WI38 (cell line): ENCODE data around the gene GRB7.

Experiments
- H3K4me3 ChIP-seq: 2 replicates; pipeline ENCODE4 v1.5.1; 2011; ENCODE audit warnings: low read depth, mild to moderate bottlenecking, control low read depth, low read length
- TF ChIP-seq, protein P1 (sequence below): IDR thresholded peaks from 2 replicates; pipeline ENCODE4 v1.5.1; 2012; ENCODE audit warnings: low read depth, mild to moderate bottlenecking, control low read depth, low read length

Gene GRB7

GRCh38 chr17:39737760-39738567, at the start of gene GRB7:
GRB7 (plus strand) TSS chr17:39737938; CDS start chr17:39742302, 4,364 bp downstream.
- TF ChIP-seq, protein P1, sequence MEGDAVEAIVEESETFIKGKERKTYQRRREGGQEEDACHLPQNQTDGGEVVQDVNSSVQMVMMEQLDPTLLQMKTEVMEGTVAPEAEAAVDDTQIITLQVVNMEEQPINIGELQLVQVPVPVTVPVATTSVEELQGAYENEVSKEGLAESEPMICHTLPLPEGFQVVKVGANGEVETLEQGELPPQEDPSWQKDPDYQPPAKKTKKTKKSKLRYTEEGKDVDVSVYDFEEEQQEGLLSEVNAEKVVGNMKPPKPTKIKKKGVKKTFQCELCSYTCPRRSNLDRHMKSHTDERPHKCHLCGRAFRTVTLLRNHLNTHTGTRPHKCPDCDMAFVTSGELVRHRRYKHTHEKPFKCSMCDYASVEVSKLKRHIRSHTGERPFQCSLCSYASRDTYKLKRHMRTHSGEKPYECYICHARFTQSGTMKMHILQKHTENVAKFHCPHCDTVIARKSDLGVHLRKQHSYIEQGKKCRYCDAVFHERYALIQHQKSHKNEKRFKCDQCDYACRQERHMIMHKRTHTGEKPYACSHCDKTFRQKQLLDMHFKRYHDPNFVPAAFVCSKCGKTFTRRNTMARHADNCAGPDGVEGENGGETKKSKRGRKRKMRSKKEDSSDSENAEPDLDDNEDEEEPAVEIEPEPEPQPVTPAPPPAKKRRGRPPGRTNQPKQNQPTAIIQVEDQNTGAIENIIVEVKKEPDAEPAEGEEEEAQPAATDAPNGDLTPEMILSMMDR = no peak
- H3K4me3 ChIP-seq = no peak within 1 kb of the TSS

GRCh38 chr17:39688475-39688835, 49.3 kb upstream of the GRB7 start:
- TF ChIP-seq, protein P1 = no peak
- H3K4me3 ChIP-seq = peak overlapping the region; percentile 83

- peak overlapping the region; percentile 83 for H3K4me3 ChIP-seq
- TF ChIP-seq, protein P1 = no peak
Observed at GRCh38 chr17:39688945-39689344, 48.8 kb upstream of the GRB7 start.

DNA sequence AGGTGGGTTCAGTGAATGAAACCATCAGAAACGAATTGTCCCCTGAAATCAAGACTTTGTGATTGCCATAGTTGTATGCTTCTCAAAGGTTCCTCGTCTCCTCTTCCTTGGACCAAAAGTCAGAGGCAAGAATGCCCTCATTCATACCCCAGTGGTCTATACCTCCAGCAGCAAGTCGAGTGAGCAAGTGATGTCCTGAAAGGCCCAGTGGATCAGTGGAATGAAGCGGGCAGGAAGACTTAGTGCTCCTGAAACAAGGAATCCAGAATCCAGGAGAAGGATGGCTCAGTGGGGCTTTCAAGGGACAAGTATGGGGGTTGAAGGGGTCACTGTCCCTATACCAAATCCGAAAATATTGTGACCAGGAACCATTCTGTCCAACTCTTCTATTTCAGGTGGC, 43.1 kb upstream of the GRB7 start:
- TF ChIP-seq, protein P1 = no peak
- no peak overlapping the region for H3K4me3 ChIP-seq

GRCh38 chr17:39695089-39695474, 42.7 kb upstream of the GRB7 start:
- TF ChIP-seq, protein P1 = no peak
- no peak overlapping the region for H3K4me3 ChIP-seq

GRCh38 chr17:39696731-39697130, 41.0 kb upstream of the GRB7 start:
- no peak overlapping the region for H3K4me3 ChIP-seq
- TF ChIP-seq, protein P1 = no peak

GRCh38 chr17:39697961-39698360, 39.8 kb upstream of the GRB7 start:
- TF ChIP-seq, protein P1 = no peak

DNA sequence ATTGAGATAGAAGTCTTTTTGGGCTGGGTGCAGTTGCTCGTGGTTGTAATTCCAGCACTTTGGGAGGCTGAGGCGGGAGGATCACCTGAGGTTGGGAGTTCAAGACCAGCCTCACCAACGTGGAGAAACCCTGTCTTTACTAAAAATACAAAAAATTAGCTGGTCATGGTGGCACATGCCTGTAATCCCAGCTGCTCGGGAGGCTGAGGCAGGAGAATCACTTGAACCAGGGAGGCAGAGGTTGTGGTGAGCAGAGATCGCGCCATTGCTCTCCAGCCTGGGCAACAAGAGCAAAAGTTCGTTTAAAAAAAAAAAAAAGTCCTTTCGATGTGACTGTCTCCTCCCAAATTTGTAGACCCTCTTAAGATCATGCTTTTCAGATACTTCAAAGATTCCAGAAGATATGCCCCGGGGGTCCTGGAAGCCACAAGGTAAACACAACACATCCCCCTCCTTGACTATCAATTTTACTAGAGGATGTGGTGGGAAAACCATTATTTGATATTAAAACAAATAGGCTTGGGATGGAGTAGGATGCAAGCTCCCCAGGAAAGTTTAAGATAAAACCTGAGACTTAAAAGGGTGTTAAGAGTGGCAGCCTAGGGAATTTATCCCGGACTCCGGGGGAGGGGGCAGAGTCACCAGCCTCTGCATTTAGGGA, 38.5 kb upstream of the GRB7 start:
- H3K4me3 ChIP-seq = peak overlapping the region; percentile 85

More at GRCh38 chr17:39697961-39698360, 39.8 kb upstream of the GRB7 start:
- no peak overlapping the region for H3K4me3 ChIP-seq
